Bladder microvascular endothelial cell (primary cell): Measurements from ENCODE around the gene TBCEL. TPM values are rescaled to one million over a fixed set of nuclear protein-coding genes. Genes with fewer than 3 reads are reported as not detected.

ENCODE experiments used
- total RNA-seq: library from RNA; depleted of rRNA; stranded (reverse); fragments of >200 nt; gene quantifications from 2 replicates; pipeline ENCODE4 v1.2.3, GENCODE V29; 2014

TBCEL gene, protein sequence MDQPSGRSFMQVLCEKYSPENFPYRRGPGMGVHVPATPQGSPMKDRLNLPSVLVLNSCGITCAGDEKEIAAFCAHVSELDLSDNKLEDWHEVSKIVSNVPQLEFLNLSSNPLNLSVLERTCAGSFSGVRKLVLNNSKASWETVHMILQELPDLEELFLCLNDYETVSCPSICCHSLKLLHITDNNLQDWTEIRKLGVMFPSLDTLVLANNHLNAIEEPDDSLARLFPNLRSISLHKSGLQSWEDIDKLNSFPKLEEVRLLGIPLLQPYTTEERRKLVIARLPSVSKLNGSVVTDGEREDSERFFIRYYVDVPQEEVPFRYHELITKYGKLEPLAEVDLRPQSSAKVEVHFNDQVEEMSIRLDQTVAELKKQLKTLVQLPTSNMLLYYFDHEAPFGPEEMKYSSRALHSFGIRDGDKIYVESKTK
- 14.2 and 30.5 TPM in 2 replicates for total RNA-seq

DNA sequence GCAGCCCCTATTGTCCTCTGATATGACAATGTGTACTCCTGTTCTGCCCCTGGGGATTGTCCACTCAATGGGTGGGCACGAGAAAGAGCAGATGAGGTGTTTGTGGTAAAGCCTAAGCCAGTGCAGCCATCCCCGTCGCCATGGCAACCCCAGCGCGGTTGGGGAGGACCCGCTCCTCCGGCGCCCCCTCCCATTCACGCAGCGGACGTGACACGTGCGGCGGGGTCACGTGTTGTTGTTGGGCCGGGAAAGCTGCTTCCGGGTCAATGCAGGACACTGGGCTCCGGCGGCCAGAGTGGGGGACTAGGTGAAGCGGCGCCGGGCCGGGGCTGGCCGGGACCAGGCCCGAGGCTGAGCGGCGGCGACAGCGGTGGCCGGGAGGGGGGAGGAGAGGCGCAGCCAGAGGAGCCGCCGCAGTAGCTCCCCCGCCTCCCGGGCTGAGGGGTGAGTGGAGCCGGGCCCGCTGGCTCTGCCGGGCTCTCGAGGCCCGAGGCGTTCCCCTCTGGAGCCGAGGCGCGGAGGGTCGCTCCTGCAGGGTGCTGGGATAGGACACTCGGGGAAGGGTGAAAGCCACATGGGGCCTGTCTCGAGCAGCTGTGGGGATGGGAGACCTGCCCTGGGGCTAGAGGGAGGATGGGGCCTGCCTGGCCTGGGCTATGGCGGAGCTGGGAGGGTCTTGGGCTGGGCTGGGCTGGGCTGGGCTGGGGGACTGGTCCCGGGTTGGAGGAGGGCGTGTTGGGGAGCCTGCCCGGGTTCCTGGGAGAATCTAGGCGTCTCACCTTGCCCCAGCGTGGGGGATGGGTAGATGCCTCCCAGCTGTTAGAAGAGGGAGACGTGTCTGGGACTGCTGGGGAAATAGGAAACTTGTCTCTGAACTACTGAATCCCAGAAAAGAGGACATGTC lies at the start of gene TBCEL:
Gene TBCEL, plus strand, starts transcription at position 255 of the 904 bp plus-strand sequence. CDS start 21,589 bp downstream, outside the sequence.

DNA sequence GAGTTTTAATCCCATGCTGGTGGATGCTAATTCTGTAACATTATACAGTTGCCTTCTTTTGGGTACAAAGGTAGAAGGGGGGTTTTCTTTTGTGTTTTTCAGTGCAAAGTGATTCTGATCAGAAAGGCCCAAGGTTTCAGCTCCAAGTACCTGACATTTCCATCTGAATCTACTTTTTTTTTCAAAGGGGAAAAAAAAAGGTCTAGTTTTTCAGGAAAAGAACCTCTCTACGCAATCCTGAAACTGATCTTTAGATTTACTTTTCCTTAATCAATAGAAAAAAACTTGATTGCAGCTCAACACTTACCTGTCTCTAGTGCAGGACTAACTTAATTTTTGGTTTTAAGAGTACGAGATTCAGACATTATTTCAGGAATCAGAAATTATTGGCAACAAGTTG lies 77.0 kb downstream of the TBCEL start, which contains the start of gene TECTA:
Gene TECTA, plus strand, starts transcription at position 301 of the 400 bp plus-strand sequence. CDS start 1,423 bp downstream, outside the sequence.

Other genes with a start within 250 kb of the TBCEL start
- gene TECTA, start 77.1 kb downstream of the TBCEL start, total RNA-seq = 0.32 and 0.50 TPM in 2 replicates